GM12892 (cell line): ENCODE results near the gene VPS54.

ENCODE experiments used
- POLR2A ChIP-seq: IDR thresholded peaks from 2 replicates; pipeline ENCODE4 v1.6.1; 2011; ENCODE audit warnings: low read depth, low read length, control low read depth
- POLR2AphosphoS5 ChIP-seq: IDR thresholded peaks from 2 replicates; pipeline ENCODE4 v1.6.1; 2011; ENCODE audit warnings: low read depth, low read length, control low read depth

DNA sequence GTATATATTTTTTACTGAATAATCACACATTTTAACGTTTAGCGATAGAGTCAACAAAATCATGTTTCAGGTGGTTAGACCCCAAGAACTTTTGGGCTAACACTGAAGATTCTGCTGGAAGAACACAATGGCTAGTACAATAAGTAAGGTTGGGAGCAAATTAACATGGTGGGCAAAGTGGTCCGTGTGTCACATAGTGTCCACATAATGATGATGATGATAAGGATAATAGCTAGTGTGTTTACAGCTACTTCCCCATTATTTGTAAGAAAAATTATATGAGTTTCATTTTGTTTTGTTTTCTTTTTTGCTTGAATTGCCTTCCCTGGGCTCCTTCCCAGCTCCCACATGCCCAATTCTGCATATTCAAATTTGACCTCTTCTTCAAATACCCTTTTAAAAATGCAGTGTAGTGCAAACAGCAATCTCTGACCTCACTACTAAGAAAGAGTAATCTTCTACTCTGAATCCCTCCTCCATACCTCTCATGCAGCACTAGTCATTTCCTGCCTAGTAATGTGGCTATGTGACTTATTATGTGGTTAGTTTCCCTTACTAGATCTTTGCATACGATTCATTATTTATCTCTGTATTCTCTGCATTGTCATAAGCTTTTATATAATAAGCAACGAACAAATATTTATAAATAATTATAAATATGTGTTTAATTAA, 16.9 kb upstream of the VPS54 start:
- TF ChIP-seq POLR2A: no peak
- no peak for TF ChIP-seq POLR2AphosphoS5
